Measurements from ENCODE around the gene LMNA.

LMNA gene

DNA sequence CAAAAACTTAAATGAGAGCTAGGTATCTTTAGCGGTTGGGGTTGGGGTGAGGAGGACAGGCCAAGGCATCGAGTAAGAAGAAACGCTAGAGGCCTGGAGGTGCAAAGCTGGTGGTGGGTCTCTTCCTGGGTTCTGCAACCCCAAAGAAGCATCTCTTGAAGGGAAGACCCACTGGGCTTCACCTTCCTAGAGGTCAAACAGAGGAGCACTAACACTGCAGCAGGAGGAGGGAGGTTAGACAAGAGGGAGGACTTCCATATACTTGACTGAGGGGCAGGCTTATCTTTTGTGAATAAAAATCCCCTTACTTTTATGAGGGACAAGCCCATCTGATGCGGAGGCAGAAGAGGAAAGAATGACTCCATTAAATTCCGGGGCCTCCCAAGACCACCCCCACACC is 34.7 kb upstream of the LMNA start:
- Histone ChIP-seq H3K4me2 (peak overlapping the region in 10 of 11 experiments; percentile 95 to 99 (median 97); a peak in 19 of 22 replicates), H3K9me3 (replicated peaks in 1 of 11) (no peaks in the 10 kb centered on the region), H4K20me1 (peaks cover 0 to 66% (median 60%) of the 10 kb centered on the region in 11 experiments; a peak in 16 of 22 replicates), H3K27me3 (no peaks in the 10 kb centered on the region), H3K4me3 (peak overlapping the region in 8 of 10 experiments; percentile 76 to 86 (median 78); a peak in 14 of 20 replicates), H3K27ac (0 out of 22 replicates have a peak overlapping the region, but pooled peaks of 1 of the 11 experiments have one; percentile 17), H3K9ac (peak overlapping the region in 7 of 11 experiments; percentile 82 to 92 (median 90); a peak in 11 of 22 replicates), H3K4me1 (peaks cover 49 to 86% (median 81%) of the 10 kb centered on the region in 10 experiments), H3K36me3 (peaks cover 0 to 35% (median 29%) of the 10 kb centered on the region in 11 experiments; a peak in 19 of 22 replicates)
- TF ChIP-seq Cebpa-rat (IDR thresholded peaks at IDR 0.05): no peak

DNA sequence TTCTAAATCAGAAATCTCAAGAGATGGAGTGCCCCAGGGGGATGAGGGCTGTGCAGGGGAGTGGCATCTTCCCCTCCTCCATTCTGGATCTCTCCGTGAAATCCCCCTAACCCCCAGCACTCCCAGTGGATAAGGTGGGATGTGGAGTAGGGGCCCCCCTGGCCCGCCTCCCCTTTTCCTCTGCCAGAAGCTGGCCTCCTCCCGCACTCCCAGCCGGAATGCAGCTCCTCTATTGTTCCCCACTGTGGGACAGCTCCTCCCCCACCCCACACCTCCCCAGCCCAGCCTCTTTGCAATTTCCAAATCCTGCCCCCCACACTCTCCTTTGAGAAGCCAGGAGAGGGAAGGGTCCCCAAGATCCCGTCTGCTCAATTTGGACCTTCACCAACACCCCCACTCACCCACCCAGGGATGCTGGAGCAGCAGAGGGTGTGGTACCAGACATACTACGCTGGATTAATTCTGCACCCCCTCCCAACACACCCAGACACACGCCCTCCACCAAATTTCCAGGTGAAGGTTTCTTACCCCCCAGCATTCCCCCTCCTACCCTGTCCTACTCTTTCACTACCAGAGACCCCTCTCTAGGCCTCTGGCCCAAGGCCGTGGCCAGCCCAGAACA is 34.2 kb upstream of the LMNA start:
- peaks cover 49 to 86% (median 81%) of the 10 kb centered on the region in 10 experiments for H3K4me1 ChIP-seq
- H3K27ac ChIP-seq: peak overlapping the region in 9 of 11 experiments; percentile 50 to 86 (median 81); a peak in 15 of 22 replicates
- peak overlapping the region; percentile 69 to 86 (median 76); a peak in 18 of 20 replicates for H3K4me3 ChIP-seq
- no peaks in the 10 kb centered on the region for H3K9me3 ChIP-seq (replicated peaks in 1 of 11)
- no peaks in the 10 kb centered on the region for H3K27me3 ChIP-seq
- peaks cover 0 to 60% (median 54%) of the 10 kb centered on the region in 11 experiments; a peak in 16 of 22 replicates for H4K20me1 ChIP-seq
- H3K36me3 ChIP-seq: peaks cover 0 to 29% (median 24%) of the 10 kb centered on the region in 11 experiments; a peak in 19 of 22 replicates
- peak overlapping the region; percentile 95 to 99 (median 97) for H3K4me2 ChIP-seq
- no peak for TF ChIP-seq Cebpa-rat (IDR thresholded peaks at IDR 0.05)
- peak overlapping the region; percentile 74 to 92 (median 84); a peak in 20 of 22 replicates for H3K9ac ChIP-seq

DNA sequence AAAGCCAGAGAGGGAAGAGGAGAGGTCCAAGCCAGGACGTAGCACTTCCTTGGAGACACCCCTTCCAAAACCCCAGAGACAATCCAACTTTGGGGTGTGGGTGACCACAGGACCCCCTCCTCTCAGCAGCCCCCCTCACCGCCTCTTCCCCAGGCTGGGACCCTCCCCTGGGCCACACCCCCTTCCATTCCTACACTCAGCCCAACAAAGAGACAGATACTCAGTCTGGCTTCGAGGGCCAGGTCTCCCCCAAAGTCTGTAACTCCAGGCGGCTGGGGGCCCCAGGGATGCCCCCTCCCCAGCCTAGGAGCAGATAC is 33.7 kb upstream of the LMNA start:
- Histone ChIP-seq H3K9ac (peak overlapping the region; percentile 74 to 92 (median 84)), H3K27ac (peak overlapping the region in 9 of 11 experiments; percentile 50 to 86 (median 81); a peak in 18 of 22 replicates), H3K9me3 (replicated peaks in 1 of 11) (no peaks in the 10 kb centered on the region), H3K36me3 (peaks cover 0 to 24% (median 19%) of the 10 kb centered on the region in 11 experiments; a peak in 19 of 22 replicates), H3K4me3 (peak overlapping the region; percentile 69 to 86 (median 76)), H3K4me2 (peak overlapping the region; percentile 95 to 99 (median 97)), H3K4me1 (peaks cover 49 to 82% (median 78%) of the 10 kb centered on the region in 10 experiments), H3K27me3 (no peaks in the 10 kb centered on the region), H4K20me1 (peaks cover 0 to 55% (median 49%) of the 10 kb centered on the region in 11 experiments; a peak in 16 of 22 replicates)
- no peak for TF ChIP-seq Cebpa-rat (IDR thresholded peaks at IDR 0.05)

DNA sequence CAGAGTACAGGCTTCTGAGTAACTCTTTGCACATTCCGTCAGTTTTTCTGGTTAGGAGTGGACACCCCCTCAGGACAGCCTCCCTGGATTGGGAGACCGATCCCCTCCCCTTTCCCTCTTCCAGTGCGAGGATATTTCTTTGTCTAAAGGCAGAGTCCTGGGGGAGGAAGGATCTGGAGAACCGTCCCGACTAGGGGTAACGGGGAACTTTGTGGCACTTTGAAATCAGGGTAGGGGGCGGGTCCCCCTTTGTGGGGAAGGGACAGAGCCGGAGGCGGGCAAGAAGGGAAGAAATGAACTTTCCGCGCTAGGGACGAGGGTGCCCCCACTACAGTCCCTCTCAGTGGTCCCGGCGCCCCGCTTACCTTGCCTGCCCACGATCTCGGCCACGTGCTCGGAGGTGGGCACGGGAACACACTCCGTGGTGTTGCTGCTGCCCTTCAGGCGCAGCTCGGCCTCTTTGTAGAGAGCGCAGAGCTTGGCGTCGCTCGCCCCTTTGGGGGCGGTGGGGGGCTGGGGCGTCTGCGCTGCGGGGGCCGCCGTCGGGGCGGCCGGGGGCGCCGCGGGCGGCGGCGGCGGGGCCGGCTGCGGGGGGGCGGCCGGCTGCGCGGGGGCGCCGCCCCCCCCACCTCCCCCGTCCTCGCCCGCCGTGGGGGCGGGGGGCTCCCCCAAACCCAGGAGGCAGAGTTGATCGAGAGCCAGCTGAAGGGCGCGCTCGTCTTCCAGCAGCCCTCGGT is 33.2 kb upstream of the LMNA start:
- Histone ChIP-seq H3K9ac (peak overlapping the region; percentile 74 to 92 (median 84)), H3K9me3 (replicated peaks in 1 of 11) (no peaks in the 10 kb centered on the region), H3K4me2 (peak overlapping the region; percentile 95 to 99 (median 97)), H3K36me3 (peaks cover 0 to 19% (median 14%) of the 10 kb centered on the region in 11 experiments; a peak in 19 of 22 replicates), H4K20me1 (peaks cover 0 to 50% (median 44%) of the 10 kb centered on the region in 11 experiments; a peak in 16 of 22 replicates), H3K27ac (peak overlapping the region in 10 of 11 experiments; percentile 31 to 86 (median 80); a peak in 18 of 22 replicates), H3K4me3 (peak overlapping the region; percentile 69 to 86 (median 76)), H3K4me1 (peaks cover 49 to 82% (median 74%) of the 10 kb centered on the region in 10 experiments), H3K27me3 (no peaks in the 10 kb centered on the region)
- TF ChIP-seq Cebpa-rat (IDR thresholded peaks at IDR 0.05): no peak

DNA sequence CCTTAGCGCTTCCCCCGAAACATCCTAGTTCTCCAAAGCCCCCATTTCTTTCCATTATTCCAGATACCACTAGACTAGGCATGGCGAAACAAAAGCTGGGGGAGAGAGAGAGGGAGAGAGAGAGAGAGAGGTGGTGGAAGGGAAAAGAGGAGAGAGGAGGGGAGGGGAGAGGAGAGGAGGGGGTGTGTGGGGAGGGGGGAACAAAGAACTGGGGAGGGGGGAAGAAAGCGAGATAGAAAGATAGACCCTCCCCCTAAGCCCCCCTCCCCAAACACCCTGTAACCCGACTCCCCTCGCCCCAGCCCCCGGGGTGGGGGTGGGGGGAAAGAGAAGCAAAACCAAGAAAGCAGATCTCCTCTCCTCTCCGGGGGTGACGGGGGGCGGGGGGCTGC is 32.6 kb upstream of the LMNA start:
- Histone ChIP-seq H3K4me1 (peaks cover 50 to 82% (median 72%) of the 10 kb centered on the region in 10 experiments), H3K27ac (peak overlapping the region in 10 of 11 experiments; percentile 64 to 86 (median 80); a peak in 18 of 22 replicates), H3K9ac (peak overlapping the region; percentile 76 to 92 (median 85)), H4K20me1 (peaks cover 0 to 44% (median 38%) of the 10 kb centered on the region in 11 experiments; a peak in 16 of 22 replicates), H3K4me3 (peak overlapping the region; percentile 69 to 86 (median 76)), H3K36me3 (peaks cover 0 to 13% (median 8%) of the 10 kb centered on the region in 11 experiments; a peak in 19 of 22 replicates), H3K4me2 (peak overlapping the region; percentile 95 to 99 (median 97)), H3K27me3 (no peaks in the 10 kb centered on the region), H3K9me3 (replicated peaks in 1 of 11) (no peaks in the 10 kb centered on the region)
- TF ChIP-seq Cebpa-rat (IDR thresholded peaks at IDR 0.05): no peak

DNA sequence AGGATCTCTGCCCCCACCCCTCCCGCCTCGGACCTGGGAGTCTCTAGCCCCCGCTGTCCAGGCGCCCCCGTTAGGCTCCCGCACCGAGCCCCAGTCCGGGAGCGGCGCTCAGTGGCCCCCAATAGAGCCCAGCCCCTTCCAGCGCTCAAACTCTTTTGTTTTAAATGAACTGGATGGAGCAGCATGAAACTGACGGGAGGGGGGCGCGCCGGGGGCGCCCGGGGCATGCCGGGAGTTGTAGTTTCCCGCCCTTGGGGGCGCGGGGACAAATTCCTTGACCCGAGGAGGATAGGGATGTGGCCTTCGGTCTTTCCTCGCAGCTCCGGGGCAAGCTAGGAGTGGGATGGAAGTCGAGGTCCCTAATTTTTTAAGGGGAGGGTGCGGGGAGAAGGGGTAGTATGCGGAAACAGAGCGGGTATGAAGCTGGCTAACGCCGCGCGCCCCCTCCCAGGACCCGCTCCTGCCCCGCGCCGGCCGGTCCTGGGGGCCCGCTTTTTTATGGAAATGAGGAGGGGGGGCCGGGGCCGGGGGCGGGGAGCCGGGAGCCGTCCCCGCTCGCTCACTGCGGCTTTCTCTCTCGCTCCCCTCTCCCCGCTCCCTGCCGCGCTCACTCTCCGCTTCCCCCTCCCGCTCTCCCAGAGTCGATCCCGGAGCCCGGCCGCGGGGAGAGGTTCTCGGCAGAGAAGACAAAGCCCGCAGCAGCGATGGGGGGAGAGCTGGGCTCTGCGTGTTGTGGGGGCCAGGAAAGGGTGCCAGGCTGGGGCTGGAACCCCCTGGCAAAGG is 32.0 kb upstream of the LMNA start, which contains the start of gene MEX3A:
MEX3A (minus strand) TSS at position 157 of the 783 bp plus-strand sequence. CDS start 467 bp downstream, outside the sequence.
- Histone ChIP-seq H3K36me3 (peaks cover 0 to 7% (median 2%) of the 10 kb centered on the region in 11 experiments; a peak in 18 of 22 replicates), H3K9me3 (replicated peaks in 1 of 11) (no peaks in the 10 kb centered on the region), H4K20me1 (peaks cover 0 to 38% (median 32%) of the 10 kb centered on the region in 11 experiments; a peak in 16 of 22 replicates), H3K4me3 (peak within 1 kb of the TSS; percentile 69 to 86 (median 76)), H3K27ac (peak within 1 kb of the TSS; percentile 50 to 86 (median 79)), H3K27me3 (no peaks in the 10 kb centered on the region), H3K9ac (peak within 1 kb of the TSS; percentile 76 to 92 (median 85)), H3K4me1 (peaks cover 52 to 82% (median 72%) of the 10 kb centered on the region in 10 experiments), H3K4me2 (peak within 1 kb of the TSS; percentile 95 to 99 (median 97))
- no peak for TF ChIP-seq Cebpa-rat (IDR thresholded peaks at IDR 0.05)

DNA sequence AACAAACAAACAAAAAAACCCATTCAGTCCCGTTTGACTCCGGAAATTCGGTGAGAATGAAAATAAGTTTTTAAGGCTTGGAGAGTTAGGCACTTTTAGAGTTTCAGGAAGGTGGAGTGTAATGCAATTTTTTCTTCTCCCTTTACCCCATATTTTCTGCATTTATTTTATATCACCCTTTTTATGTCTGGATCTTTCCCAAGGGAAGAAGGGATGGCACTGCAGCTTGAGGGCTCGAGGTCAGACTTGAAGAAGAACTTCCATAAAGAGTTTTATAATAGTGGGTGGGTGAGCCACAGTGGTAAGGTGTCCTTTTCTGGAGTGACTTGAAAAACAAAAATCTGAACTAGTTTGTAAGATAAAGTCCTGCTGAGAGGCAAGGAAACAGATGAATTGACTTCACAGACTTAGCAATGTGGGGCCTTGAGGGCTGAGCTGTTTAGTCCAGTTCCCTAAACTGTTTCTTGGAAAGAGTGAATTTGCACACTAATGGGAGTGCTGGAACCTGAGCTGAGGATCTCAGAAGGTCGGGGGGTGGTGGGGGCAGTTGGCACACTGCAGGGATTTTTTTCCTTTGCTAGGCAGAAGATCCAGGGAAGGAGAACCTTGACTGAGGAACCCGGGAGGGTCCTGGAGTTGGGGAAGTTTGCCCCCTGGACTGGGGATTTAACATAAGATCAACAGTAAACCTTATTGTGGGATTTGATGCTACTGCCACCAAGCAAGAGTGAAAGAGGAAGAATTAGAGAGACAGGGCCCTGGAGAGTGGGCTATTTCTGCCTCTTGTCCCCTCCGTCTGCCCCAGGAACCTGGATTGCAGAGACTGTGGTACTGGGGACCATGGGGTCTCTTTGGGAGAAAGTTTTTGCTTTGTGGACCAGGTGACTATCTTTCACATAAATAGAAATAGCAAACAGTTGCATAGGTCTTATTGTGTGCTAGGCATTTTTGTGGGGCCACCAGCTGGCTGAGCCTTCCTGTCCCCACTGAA is 30.4 kb upstream of the LMNA start:
- Histone ChIP-seq H3K9ac (peak overlapping the region; percentile 0 to 91 (median 21); a peak in 10 of 22 replicates), H3K27me3 (no peaks in the 10 kb centered on the region), H3K4me3 (peak overlapping the region in 5 of 10 experiments; percentile 69 to 82 (median 76); a peak in 9 of 20 replicates), H3K4me1 (peaks cover 57 to 77% (median 65%) of the 10 kb centered on the region in 10 experiments), H4K20me1 (peaks cover 0 to 22% (median 17%) of the 10 kb centered on the region in 11 experiments; a peak in 14 of 22 replicates), H3K4me2 (peak overlapping the region; percentile 90 to 99 (median 95)), H3K27ac (peak overlapping the region in 5 of 11 experiments; percentile 10 to 42 (median 31); a peak in 6 of 22 replicates), H3K9me3 (replicated peaks in 1 of 11) (no peaks in the 10 kb centered on the region), H3K36me3 (no peaks in the 10 kb centered on the region)
- TF ChIP-seq Cebpa-rat (IDR thresholded peaks at IDR 0.05): no peak
